ENCODE measurements around the gene ZCCHC24. TPM values are rescaled to one million over a fixed set of nuclear protein-coding genes. Genes with fewer than 3 reads are reported as not detected.

ZCCHC24 gene
- polyA plus RNA-seq, 1 of the 3 experiments (the other 2 are of a cell fraction), result 15.8 TPM

- TF ChIP-seq USF1 (IDR thresholded peaks at IDR 0.05; ENCODE audit: borderline replicate concordance, low read depth) (no peak), GABPA (IDR thresholded peaks at IDR 0.05; ENCODE audit: low read depth) (no peak), NFIC (IDR thresholded peaks at IDR 0.05; ENCODE audit: borderline replicate concordance) (no peak), GATA2 (CRISPR knock-in tag; IDR thresholded peaks at IDR 0.05) (no peak), FOXJ3 (CRISPR knock-in tag; IDR thresholded peaks at IDR 0.05) (no peak), ELF1 (IDR thresholded peaks at IDR 0.05) (no peak), POLR2AphosphoS5 (IDR thresholded peaks at IDR 0.05; ENCODE audit: low read depth, low read length) (no peak), ZBTB33 (IDR thresholded peaks at IDR 0.05; ENCODE audit: borderline replicate concordance, low read depth) (no peak), PBX3 (IDR thresholded peaks at IDR 0.05) (no peak), EZH2phosphoT487 (IDR thresholded peaks at IDR 0.05; ENCODE audit: borderline replicate concordance, low read depth) (no peak), TEAD4 (IDR thresholded peaks at IDR 0.05; ENCODE audit: borderline replicate concordance, insufficient read depth) (no peak), EP300 (IDR thresholded peaks at IDR 0.05; ENCODE audit: borderline replicate concordance in 1 of 2, low read depth in 1 of 2, low read length in 1 of 2) (no peak), RCOR1 (IDR thresholded peaks at IDR 0.05; ENCODE audit: low read length) (no peak), CTCF (IDR thresholded peaks at IDR 0.05) (no peak), USF2 (IDR thresholded peaks at IDR 0.05; ENCODE audit: borderline replicate concordance, low read depth, low read length) (no peak), FOSL2 (IDR thresholded peaks at IDR 0.05; ENCODE audit: borderline replicate concordance, low read depth) (no peak), RXRA (IDR thresholded peaks at IDR 0.05; ENCODE audit: borderline replicate concordance, low read depth) (no peak), TAF1 (IDR thresholded peaks at IDR 0.05; ENCODE audit: borderline replicate concordance, low read depth, low read length) (no peak)
- Histone ChIP-seq H3K4me3 (ENCODE audit: low read depth in 2 of 2, low read length in 1 of 2) (no peak overlapping the region), H4K20me1 (ENCODE audit: insufficient read depth) (peaks cover 16% of the 10 kb centered on the region; the same call in 1 of the 2 replicates), H3F3A (replicated peaks; ENCODE audit: insufficient read depth) (no peaks in the 10 kb centered on the region), H3K9me2 (no peaks in the 10 kb centered on the region), H3K9me3 (no peaks in the 10 kb centered on the region), H3K27me3 (ENCODE audit: insufficient read depth) (no peaks in the 10 kb centered on the region), H3K9ac (no peak overlapping the region), H3K4me1 (ENCODE audit: control insufficient read depth in 1 of 2, insufficient read depth in 2 of 2, low read depth in 1 of 2, low read length in 1 of 2) (peaks cover 13 to 63% of the 10 kb centered on the region in 2 experiments; a peak in 3 of 4 replicates), H3K27ac (ENCODE audit: low read depth in 2 of 2, low read length in 1 of 2) (no peak overlapping the region), H3K79me2 (ENCODE audit: insufficient read depth) (peaks cover 27% of the 10 kb centered on the region), H3K36me3 (replicated peaks in 1 of 2; ENCODE audit: control insufficient read depth in 1 of 2, insufficient read depth in 2 of 2, low read length in 1 of 2) (peaks cover 8 to 9% of the 10 kb centered on the region in 2 experiments), H2AFZ (ENCODE audit: low read depth) (no peak overlapping the region), H3K4me2 (no peak overlapping the region)
- DNase-seq, result no peak
- ChIA-PET POLR2A (interaction anchor here (2.4 kb wide), 1 partner anchor 102 kb away, joined by 7 read pairs; no protein-coding TSS in a partner anchor), CTCF (interaction anchor here (0.6 to 1.6 kb wide), 6 partner anchors 29 to 1074 kb away, joined by 3 to 4 read pairs (median 4); no protein-coding TSS in a partner anchor)
- 93% methylated on average over 3 of the region's 3 CpGs for WGBS (ENCODE audit: low lambda C conversion rate)
Measured at GRCh38 chr10:79344502-79345195, 100.8 kb downstream of the ZCCHC24 start.

All from SK-N-SH (cell line).